HG03342 (cell line): ENCODE measurements around the gene DRICH1.
"Not testable (repeated sequence)": the region's sequence is repeated elsewhere in the genome, so short reads cannot be mapped to it uniquely, and the experiment has no call there.

Source experiments
- ATAC-seq: cut with Tn5 transposase; IDR thresholded peaks from one replicate; pipeline ENCODE4 v1.9.1; 2021; ENCODE audit warnings: mild to moderate bottlenecking, moderate library complexity; ENCODE audit not compliant: unreplicated experiment

The DRICH1 gene

GRCh38 chr22:23570681-23571080, 61.4 kb downstream of the DRICH1 start:
- ATAC-seq = no peak

- ATAC-seq = no peak
These were observed 62.4 kb downstream of the DRICH1 start for GRCh38 chr22:23569716-23570115.

- ATAC-seq = no peak
These were observed 62.8 kb downstream of the DRICH1 start for GRCh38 chr22:23569291-23569690.

GRCh38 chr22:23566705-23567475, 65.2 kb downstream of the DRICH1 start:
- ATAC-seq = no peak

- ATAC-seq = no peak
These were observed 66.0 kb downstream of the DRICH1 start for GRCh38 chr22:23565915-23566704.

- no peak for ATAC-seq
These were observed 66.7 kb downstream of the DRICH1 start for GRCh38 chr22:23565305-23565914.

GRCh38 chr22:23564276-23564675, 67.8 kb downstream of the DRICH1 start:
- ATAC-seq = no peak

GRCh38 chr22:23563111-23563510, 69.0 kb downstream of the DRICH1 start:
- no peak for ATAC-seq

GRCh38 chr22:23562186-23562585, 69.9 kb downstream of the DRICH1 start:
- ATAC-seq = no peak

GRCh38 chr22:23561025-23561510, 71.1 kb downstream of the DRICH1 start:
- ATAC-seq = not testable (repeated sequence)

GRCh38 chr22:23560215-23560614, 71.9 kb downstream of the DRICH1 start:
- not testable (repeated sequence) for ATAC-seq
